ENCODE data around the gene VSIR.

Gene VSIR

GRCh38 chr10:71806704-71807556 is 33.6 kb upstream of the VSIR start:
- DNase-seq, result no peak

GRCh38 chr10:71805776-71806703 is 32.7 kb upstream of the VSIR start:
- no peak for DNase-seq

- no peak for DNase-seq
Measured at GRCh38 chr10:71804077-71804476, 30.8 kb upstream of the VSIR start.

GRCh38 chr10:71802715-71803488 is 29.6 kb upstream of the VSIR start:
- no peak for DNase-seq

- DNase-seq, result no peak
Measured at GRCh38 chr10:71802235-71802634, 28.9 kb upstream of the VSIR start.

- DNase-seq, result no peak
Measured at GRCh38 chr10:71801361-71801760, 28.0 kb upstream of the VSIR start.

- DNase-seq, result no peak
Measured at GRCh38 chr10:71799608-71800453, 26.5 kb upstream of the VSIR start.

- DNase-seq, result no peak
Measured at GRCh38 chr10:71799112-71799511, 25.8 kb upstream of the VSIR start.

GRCh38 chr10:71798308-71798624 is 24.9 kb upstream of the VSIR start:
- DNase-seq, result no peak

- no peak for DNase-seq
Measured at GRCh38 chr10:71797533-71798307, 24.4 kb upstream of the VSIR start.

GRCh38 chr10:71796749-71797405 is 23.6 kb upstream of the VSIR start:
- DNase-seq, result no peak

GRCh38 chr10:71795248-71795647 is 21.9 kb upstream of the VSIR start:
- DNase-seq, result no peak

- DNase-seq, result no peak
Measured at GRCh38 chr10:71790749-71791440, 17.6 kb upstream of the VSIR start.

- no peak for DNase-seq
Measured at GRCh38 chr10:71789871-71790270, 16.6 kb upstream of the VSIR start.

- no peak for DNase-seq
Measured at GRCh38 chr10:71788954-71789353, 15.6 kb upstream of the VSIR start.

- DNase-seq, result no peak
Measured at GRCh38 chr10:71784679-71785272, 11.5 kb upstream of the VSIR start.

GRCh38 chr10:71783917-71784678 is 10.8 kb upstream of the VSIR start:
- DNase-seq, result no peak

- DNase-seq, result no peak
Measured at GRCh38 chr10:71782917-71783490, 9.7 kb upstream of the VSIR start.
